ENCODE data around the gene DLG5.

- TF ChIP-seq CTCF (conservative IDR thresholded peaks at IDR 0.05) (no peak), ZFX (IDR thresholded peaks at IDR 0.05) (no peak)
Observed at GRCh38 chr10:77835669-77836086, 90.9 kb downstream of the DLG5 start.
